K562 (cell line): ENCODE results near the gene LARP4B. TPM values are rescaled to one million over a fixed set of nuclear protein-coding genes. Genes with fewer than 3 reads are reported as not detected.

Experiments
- ATAC-seq: fragments of 200-7000 bp; cut with Tn5 transposase; 3 replicates; pipeline ENCODE4 v1.9.1; 2020; ENCODE audit warnings: moderate library complexity
- BruUV-seq: library from RNA; stranded (reverse); fragments of 400-500 nt; replicated peaks from 2 replicates; lab custom pipeline; 2021; lab: Mats Ljungman, UMichigan
- CTCF ChIA-PET: fragments of 300-600 bp; formaldehyde crosslinking; extraction: SDS; loops from one replicate; lab custom pipeline; 2021; ENCODE audit warnings: low intra/inter-chr PET ratio; lab: Yijun Ruan, JAX
- POLR2A ChIA-PET: fragments of 300-600, 350-650 bp; sonication (Branson Sonifier 250); formaldehyde crosslinking; extraction: SDS; loops from one replicate; lab custom pipeline; 2021; ENCODE audit warnings: antibody characterized with exemption, inconsistent platforms; lab: Yijun Ruan, JAX
- DNase-seq, 4 experiments: peaks; one replicate each; pipeline versions ENCODE4 v3.0.0 to v3.0.0-alpha.2; 2011 to 2018; ENCODE audit warnings: low spot score in 3 of 4, mixed read lengths in 3 of 4; ENCODE audit errors: extremely low read depth in 1 of 4
- FAIRE-seq: peaks from 2 replicates; lab custom pipeline; 2011; peaks lifted over from hg19 to GRCh38; lab: Jason Lieb, UNC
- H2AFZ ChIP-seq: 2 replicates; pipeline ENCODE4 v1.6.0; 2011; ENCODE audit warnings: low read depth, low read length, control low read depth, inconsistent platforms
- H3K27ac ChIP-seq: fragments of 200-600 bp; 3 replicates; pipeline ENCODE4 v1.8.0; 2011; ENCODE audit warnings: low read depth, mild to moderate bottlenecking, control low read depth, inconsistent platforms, low read length, moderate library complexity, mixed read lengths; ENCODE audit errors: extremely low read depth
- H3K27me3 ChIP-seq, 2 experiments: fragments of 300-600 bp in 1 of 2; 2 replicates in 1 of 2; 3 replicates in 1 of 2; pipeline versions ENCODE4 v1.6.0 to v1.8.0; 2011; ENCODE audit warnings: inconsistent platforms in 2 of 2, low read length in 2 of 2, mild to moderate bottlenecking in 1 of 2, mixed read lengths in 1 of 2, moderate library complexity in 1 of 2; ENCODE audit not compliant: control insufficient read depth in 2 of 2, insufficient read depth in 2 of 2
- H3K36me3 ChIP-seq: fragments of 300-600 bp; 3 replicates; pipeline ENCODE4 v1.8.0; 2011; ENCODE audit warnings: mild to moderate bottlenecking, low read length, inconsistent platforms; ENCODE audit not compliant: control insufficient read depth, insufficient read depth
- H3K4me1 ChIP-seq, 2 experiments: fragments of 200-600 bp in 1 of 2; replicated peaks in 1 of 2; 2 replicates in 1 of 2; 3 replicates in 1 of 2; pipeline versions ENCODE4 v1.5.1 to v1.8.0; 2011; ENCODE audit warnings: inconsistent platforms in 2 of 2, low read length in 2 of 2, mild to moderate bottlenecking in 1 of 2, mixed read lengths in 1 of 2, moderate library complexity in 1 of 2; ENCODE audit not compliant: control insufficient read depth in 2 of 2, insufficient read depth in 2 of 2
- H3K4me2 ChIP-seq: 2 replicates; pipeline ENCODE4 v1.6.1; 2011; ENCODE audit warnings: low read length, control low read depth, inconsistent platforms, mixed read lengths; ENCODE audit not compliant: insufficient read depth
- H3K4me3 ChIP-seq: fragments of 200-600 bp; sonication (generic), shearing (Covaris generic); 2 replicates; pipeline ENCODE4 v1.5.1; 2016; ENCODE audit warnings: control low read depth, inconsistent platforms
- H3K79me2 ChIP-seq: fragments of 200-600 bp; 3 replicates; pipeline ENCODE4 v1.8.0; 2011; ENCODE audit warnings: low read length, inconsistent platforms; ENCODE audit not compliant: control insufficient read depth, insufficient read depth
- H3K9ac ChIP-seq, 2 experiments: 2 replicates each; pipeline versions ENCODE4 v1.6.0 to v1.6.1; 2011; ENCODE audit warnings: low read depth in 2 of 2, low read length in 2 of 2, control low read depth in 1 of 2, inconsistent platforms in 1 of 2, mild to moderate bottlenecking in 1 of 2, mixed read lengths in 1 of 2; ENCODE audit not compliant: insufficient read depth in 1 of 2
- H3K9me1 ChIP-seq: one replicate; pipeline ENCODE4 v1.6.0; 2011; ENCODE audit warnings: inconsistent platforms, mild to moderate bottlenecking, low read length, moderate library complexity; ENCODE audit not compliant: control insufficient read depth, insufficient read depth
- H3K9me3 ChIP-seq: replicated peaks from 2 replicates; pipeline ENCODE4 v1.5.1; 2011; ENCODE audit warnings: low read depth, low read length, inconsistent platforms; ENCODE audit not compliant: control insufficient read depth, insufficient read depth
- H4K20me1 ChIP-seq: replicated peaks from 2 replicates; pipeline ENCODE4 v1.6.1; 2011; ENCODE audit warnings: low read length, inconsistent platforms, mixed read lengths; ENCODE audit not compliant: control insufficient read depth, insufficient read depth
- ASH1L ChIP-seq: fragments of 450-650 bp; IDR thresholded peaks from 2 replicates; pipeline ENCODE4 v1.6.1; 2018; ENCODE audit warnings: borderline replicate concordance, mild to moderate bottlenecking, low read depth; ENCODE audit not compliant: partially characterized antibody
- FOSL1 ChIP-seq: fragments of 200-800 bp; sonication (Bioruptor generic); conservative IDR thresholded peaks from 2 replicates; pipeline ENCODE4 v1.6.1; 2016; ENCODE audit warnings: missing genetic modification characterization, missing compliant biosample characterization
- FOXJ3 ChIP-seq: sonication (generic); formaldehyde crosslinking; IDR thresholded peaks from 2 replicates; pipeline ENCODE4 v1.4.0; 2020; ENCODE audit warnings: mild to moderate bottlenecking, missing genetic modification reagents
- MAX ChIP-seq: sonication (generic); formaldehyde crosslinking; IDR thresholded peaks from 2 replicates; pipeline ENCODE4 v1.9.0; 2022; ENCODE audit warnings: mild to moderate bottlenecking, missing genetic modification reagents
- MCM3 ChIP-seq: fragments of 450-650 bp; IDR thresholded peaks from 2 replicates; pipeline ENCODE4 v1.6.1; 2016
- NFE2 ChIP-seq: IDR thresholded peaks from 2 replicates; pipeline ENCODE4 v1.6.1; 2014; ENCODE audit warnings: antibody characterized with exemption, low read depth
- NFRKB ChIP-seq: fragments of 450-650 bp; IDR thresholded peaks from 2 replicates; pipeline ENCODE4 v1.6.1; 2016; ENCODE audit warnings: low read depth
- RNF219 ChIP-seq: fragments of 250-450 bp; sonication (Bioruptor Pico); IDR thresholded peaks from 2 replicates; pipeline ENCODE4 v1.5.0; 2022; ENCODE audit warnings: mild to moderate bottlenecking
- TAF7 ChIP-seq: fragments of 450-650 bp; IDR thresholded peaks from 2 replicates; pipeline ENCODE4 v1.6.1; 2016; ENCODE audit warnings: missing genetic modification characterization, missing compliant biosample characterization
- WHSC1 ChIP-seq: IDR thresholded peaks from one replicate; pipeline ENCODE4 v1.6.1; 2012; ENCODE audit warnings: low read length, control low read depth, inconsistent platforms
- WGBS: fragments of 100-300 bp; shearing (Covaris generic); methylation state at CpG from one replicate; pipeline ENCODE4 v1.1.6; 2016; ENCODE audit warnings: low coverage, mixed read lengths; ENCODE audit not compliant: insufficient coverage; ENCODE audit errors: missing lambda C conversion rate; 5-methylcytosine and 5-hydroxymethylcytosine counted together
- in situ Hi-C: fragments of 300-500 bp; cut with MboI; formaldehyde crosslinking; loops from 4 replicates; pipeline ENCODE4 v1.15.0; 2018; ENCODE audit warnings: inconsistent platforms, mixed read lengths
- intact Hi-C: fragments of 100-400 bp; cut with micrococcal nuclease; formaldehyde crosslinking; loops from 2 replicates; pipeline ENCODE4 v1.14.2; 2022
- polyA plus RNA-seq, 8 experiments: library from polyadenylated mRNA; depleted of rRNA in 4 of 8; stranded (reverse) in 5 of 8; unstranded in 3 of 8; fragments of >200 nt; fragmentation: Nextera tagmentation in 2 of 8; fragmentation: Illumina TruSeq in 1 of 8; extraction: Ambion mirVana in 2 of 8; extraction: Trizol in 1 of 8; gene quantifications; 2 replicates each; pipeline versions ENCODE4 v1.2.1 to v1.2.3, GENCODE V29; 2011 to 2014; ENCODE audit warnings: inconsistent platforms in 1 of 8, missing spikeins in 1 of 8
- total RNA-seq, 7 experiments: library from RNA; depleted of rRNA in 6 of 7; stranded (reverse); fragments of >200 nt in 6 of 7; fragmentation: Illumina TruSeq in 2 of 7; extraction: Trizol in 2 of 7; gene quantifications; 2 replicates each; pipeline versions ENCODE4 v1.2.1 to v1.2.3, GENCODE V29; 2011 to 2021; ENCODE audit warnings: low replicate concordance in 1 of 7
- TF ChIP-seq, protein P1 (sequence below): fragments of 250-450 bp; sonication (Bioruptor Pico); IDR thresholded peaks from 2 replicates; pipeline ENCODE4 v1.8.0; 2021; ENCODE audit warnings: borderline replicate concordance, mild to moderate bottlenecking, moderate library complexity; ENCODE audit not compliant: poor library complexity, severe bottlenecking
- TF ChIP-seq, protein P2 (sequence below): fragments of 450-650 bp; IDR thresholded peaks from 2 replicates; pipeline ENCODE4 v1.6.1; 2018; ENCODE audit warnings: mild to moderate bottlenecking, low read depth; ENCODE audit not compliant: partially characterized antibody

Gene LARP4B
- total and polyA plus RNA-seq, 9 of the 15 experiments (the other 6 are each of a cell fraction or from before 2014, with no cell fraction given): 11.8 to 130 (median 42.6) TPM

GRCh38 chr10:943334-944033 is 12.0 kb upstream of the LARP4B start:
- TF ChIP-seq FOXJ3: no peak
- TF ChIP-seq ASH1L: no peak
- TF ChIP-seq, protein P1, sequence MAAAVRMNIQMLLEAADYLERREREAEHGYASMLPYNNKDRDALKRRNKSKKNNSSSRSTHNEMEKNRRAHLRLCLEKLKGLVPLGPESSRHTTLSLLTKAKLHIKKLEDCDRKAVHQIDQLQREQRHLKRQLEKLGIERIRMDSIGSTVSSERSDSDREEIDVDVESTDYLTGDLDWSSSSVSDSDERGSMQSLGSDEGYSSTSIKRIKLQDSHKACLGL (CRISPR knock-in tag): no peak
- TF ChIP-seq TAF7: no peak
- TF ChIP-seq RNF219: no peak
- TF ChIP-seq MCM3: no peak
- TF ChIP-seq FOSL1 (tag): no peak
- TF ChIP-seq MAX: no peak
- TF ChIP-seq NFRKB: no peak
- no peak for TF ChIP-seq NFE2
- TF ChIP-seq, protein P2, sequence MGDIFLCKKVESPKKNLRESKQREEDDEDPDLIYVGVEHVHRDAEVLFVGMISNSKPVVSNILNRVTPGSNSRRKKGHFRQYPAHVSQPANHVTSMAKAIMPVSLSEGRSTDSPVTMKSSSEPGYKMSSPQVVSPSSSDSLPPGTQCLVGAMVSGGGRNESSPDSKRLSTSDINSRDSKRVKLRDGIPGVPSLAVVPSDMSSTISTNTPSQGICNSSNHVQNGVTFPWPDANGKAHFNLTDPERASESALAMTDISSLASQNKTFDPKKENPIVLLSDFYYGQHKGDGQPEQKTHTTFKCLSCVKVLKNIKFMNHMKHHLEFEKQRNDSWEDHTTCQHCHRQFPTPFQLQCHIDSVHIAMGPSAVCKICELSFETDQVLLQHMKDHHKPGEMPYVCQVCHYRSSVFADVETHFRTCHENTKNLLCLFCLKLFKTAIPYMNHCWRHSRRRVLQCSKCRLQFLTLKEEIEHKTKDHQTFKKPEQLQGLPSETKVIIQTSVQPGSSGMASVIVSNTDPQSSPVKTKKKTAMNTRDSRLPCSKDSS: no peak
- TF ChIP-seq WHSC1: no peak
- Histone ChIP-seq H3K27ac (no peak overlapping the region), H3K36me3 (no peaks in the 10 kb centered on the region), H3K9ac (no peak overlapping the region), H4K20me1 (no peaks in the 10 kb centered on the region), H3K4me2 (no peak overlapping the region), H2AFZ (0 out of 2 replicates have a peak overlapping the region, but pooled peaks have one; percentile 4), H3K4me1 (peaks cover 0 to 7% of the 10 kb centered on the region in 2 experiments; a peak in 2 of 5 replicates), H3K27me3 (peaks cover 2 to 14% of the 10 kb centered on the region in 2 experiments; a peak in 4 of 5 replicates), H3K79me2 (no peaks in the 10 kb centered on the region), H3K9me3 (no peaks in the 10 kb centered on the region), H3K4me3 (no peak overlapping the region), H3K9me1 (no peaks in the 10 kb centered on the region)
- intact Hi-C loops (no loop called here), in situ Hi-C loops (no loop called here)
- 41% methylated on average over 14 of the region's 17 CpGs for WGBS
- CTCF ChIA-PET: no interaction called here
- FAIRE-seq (no peak), ATAC-seq (no peak), DNase-seq (no peak)
- POLR2A ChIA-PET: interaction anchor here (1.6 kb wide), 2 partner anchors 12 to 44 kb away, joined by 3 to 4 read pairs; partner anchors contain the start of gene LARP4B
- BruUV-seq: no TSS peak
